Kidney tubule cell (primary cell): Measurements from ENCODE around the gene PEAK1.
A peak's percentile ranks its signal among the peaks of the same experiment; 100 is the strongest.
"Not testable (repeated sequence)": the region's sequence is repeated elsewhere in the genome, so short reads cannot be mapped to it uniquely, and the experiment has no call there.

Experiments used
- DNase-seq: peaks from one replicate; pipeline ENCODE4 v3.0.0-alpha.2; 2018; ENCODE audit warnings: low spot score

The PEAK1 gene

DNA sequence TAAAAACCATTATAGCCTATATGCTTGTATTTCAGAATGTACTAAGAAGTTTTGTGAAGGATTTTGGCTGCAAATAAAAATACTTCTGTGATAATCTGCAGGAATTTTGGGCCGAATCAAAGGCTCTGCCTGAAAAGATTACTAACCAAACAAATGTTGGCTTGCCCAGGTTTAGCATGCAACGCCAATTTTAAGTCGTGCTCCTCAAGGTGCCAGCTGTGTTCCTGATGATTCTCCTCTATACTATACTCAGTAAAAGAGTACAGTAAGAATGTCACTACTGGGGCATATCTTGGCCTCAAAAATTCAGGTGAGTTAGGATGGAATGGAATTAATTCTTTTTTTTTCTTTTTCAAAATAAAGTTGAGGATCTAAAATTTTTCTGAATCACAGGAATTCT is 198.2 kb downstream of the PEAK1 start:
- no peak for DNase-seq

DNA sequence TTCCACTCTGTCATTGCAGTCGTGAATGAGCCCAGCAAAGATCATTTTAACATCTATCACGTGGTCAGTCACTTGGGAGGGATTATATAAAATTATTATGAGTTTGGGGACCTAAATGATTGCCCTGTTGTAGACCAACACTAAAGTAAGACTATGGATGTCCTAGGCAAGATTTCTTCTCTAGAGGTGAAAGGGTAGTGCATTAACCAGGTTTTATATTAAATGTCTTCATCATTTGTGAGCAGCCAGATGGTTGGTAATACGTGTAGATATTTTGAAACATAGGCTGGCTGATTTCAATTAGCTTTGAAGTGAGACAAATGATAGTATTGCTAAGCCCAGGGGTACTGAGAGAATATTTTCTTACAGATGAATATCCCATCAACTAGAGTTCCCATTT is 198.7 kb downstream of the PEAK1 start:
- DNase-seq = no peak

DNA sequence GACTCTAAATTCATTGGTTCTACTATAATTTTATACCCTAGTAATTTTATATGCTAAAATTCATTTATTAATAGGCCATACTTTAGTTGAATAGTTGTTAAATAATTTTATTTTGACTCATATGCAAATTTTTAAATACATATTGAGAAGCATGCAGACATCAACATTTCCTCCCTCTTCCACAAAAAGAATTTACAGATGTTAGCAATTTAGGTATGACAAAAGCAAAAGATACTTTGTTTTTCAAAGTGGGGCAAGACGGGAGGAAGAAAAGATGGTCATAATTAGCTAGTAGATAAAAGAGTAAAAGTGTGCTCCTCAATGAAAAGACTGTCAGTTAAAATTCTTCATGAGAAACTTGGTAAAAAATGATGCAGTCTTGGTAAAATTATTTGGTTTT is 200.1 kb downstream of the PEAK1 start:
- DNase-seq = no peak

DNA sequence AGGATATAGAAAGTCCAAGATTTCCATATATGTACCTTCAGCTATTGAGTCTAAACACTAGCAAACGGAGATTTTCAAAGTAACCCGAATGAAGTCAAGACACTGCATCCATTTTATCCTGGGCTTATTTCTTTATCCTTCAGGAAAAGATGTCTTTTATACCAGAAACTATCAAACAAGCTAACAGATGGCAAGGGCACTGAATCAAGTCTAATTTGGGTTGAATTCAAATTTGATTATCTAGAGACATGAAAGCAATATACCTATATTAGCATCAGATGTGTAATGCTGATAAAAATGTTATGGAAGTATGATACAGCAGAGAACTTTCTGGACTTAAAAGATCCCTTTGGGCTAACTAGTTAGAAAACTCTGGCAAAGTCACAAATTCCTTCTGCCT is 210.7 kb downstream of the PEAK1 start:
- DNase-seq = no peak

DNA sequence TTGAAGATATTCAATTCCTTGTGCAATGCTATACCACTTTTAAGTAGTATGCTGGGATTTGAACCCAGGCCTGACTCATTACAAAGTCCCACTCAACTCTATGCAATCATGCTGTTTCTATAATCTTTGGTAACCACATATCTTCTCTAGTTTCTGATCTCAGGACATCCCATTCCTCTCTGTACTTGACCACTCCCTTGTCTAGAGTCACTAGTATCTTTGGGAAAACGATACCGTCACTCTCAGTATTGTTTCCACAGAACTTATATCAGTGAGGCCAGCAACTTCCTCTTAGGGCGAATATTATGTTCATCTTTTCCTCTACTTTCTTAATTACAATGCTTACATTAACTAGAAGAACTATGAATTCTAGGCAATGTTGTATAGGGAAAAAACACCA is 211.7 kb downstream of the PEAK1 start:
- no peak for DNase-seq

DNA sequence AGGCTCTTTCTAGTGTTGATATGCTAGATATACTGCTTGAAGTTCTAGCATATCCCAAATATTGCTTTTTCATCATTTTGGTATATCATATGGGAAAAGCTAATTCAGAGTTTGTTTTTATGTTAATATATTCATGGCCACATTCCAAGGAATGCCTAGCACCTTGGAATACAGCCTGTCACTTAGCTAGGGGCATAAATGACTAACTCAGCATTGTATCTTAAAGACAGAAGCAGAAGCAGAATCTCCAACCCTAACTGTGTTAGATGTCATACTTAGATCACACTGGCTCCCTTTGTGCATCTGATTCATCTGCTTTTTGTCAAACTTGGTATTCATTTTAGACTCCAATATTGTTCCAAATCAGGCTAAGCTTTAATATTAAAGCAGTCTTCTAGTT is 218.2 kb downstream of the PEAK1 start:
- DNase-seq = peak; percentile 21

DNA sequence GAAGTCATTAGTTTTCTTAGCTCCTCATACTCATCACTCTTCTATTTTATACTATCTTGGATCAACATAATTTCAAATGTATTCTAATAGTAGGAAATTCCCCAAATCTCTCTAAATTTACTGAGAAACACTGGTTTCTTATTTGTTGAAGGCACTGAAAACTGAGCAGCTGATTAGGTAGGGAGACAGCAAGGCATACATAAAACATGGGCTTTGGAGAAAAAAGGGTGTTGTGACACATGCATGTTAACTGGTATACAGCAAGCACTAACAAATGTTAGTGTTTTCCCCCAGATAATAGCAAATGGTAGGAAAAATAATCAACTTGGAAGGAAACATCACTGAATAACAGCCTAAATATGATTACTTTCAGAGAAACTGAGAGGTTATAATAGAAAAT is 223.5 kb downstream of the PEAK1 start:
- no peak for DNase-seq

DNA sequence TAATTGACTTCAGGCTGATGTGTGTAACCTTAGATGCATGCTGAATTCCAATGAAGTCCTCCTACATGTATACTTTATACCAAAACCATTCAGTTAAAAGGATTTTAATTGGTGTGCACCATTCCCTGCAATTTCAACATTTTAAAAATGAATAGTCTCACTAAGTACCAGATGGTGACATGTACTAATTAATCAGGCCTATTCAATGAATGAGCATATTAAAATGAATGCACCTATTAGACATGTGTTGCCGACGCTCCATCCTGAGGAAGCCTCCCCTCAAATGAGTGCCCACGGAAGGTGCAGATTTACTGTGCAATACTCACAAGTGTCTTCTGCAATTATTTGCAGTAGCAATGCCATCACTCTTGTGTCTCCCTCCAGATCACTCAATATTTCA is 224.3 kb downstream of the PEAK1 start:
- no peak for DNase-seq

DNA sequence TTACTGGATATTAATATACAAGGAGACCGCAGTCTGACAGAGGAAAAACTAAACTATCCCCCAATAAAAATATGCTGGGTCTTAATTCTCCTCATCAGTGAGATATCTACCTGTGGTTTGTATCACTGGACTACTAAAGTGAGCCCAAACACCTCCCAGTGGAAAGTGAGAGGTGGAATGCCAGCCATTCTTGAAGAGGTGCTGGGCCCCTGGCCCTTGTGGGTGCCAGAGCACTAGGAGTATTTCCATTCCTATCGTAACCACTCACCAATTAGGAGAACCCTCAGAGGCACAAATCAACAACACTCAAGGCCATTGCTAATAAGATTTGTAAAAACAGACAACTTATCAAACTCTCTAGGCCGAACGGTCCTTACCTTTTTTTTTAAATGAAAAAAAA is 227.5 kb downstream of the PEAK1 start:
- DNase-seq = no peak

DNA sequence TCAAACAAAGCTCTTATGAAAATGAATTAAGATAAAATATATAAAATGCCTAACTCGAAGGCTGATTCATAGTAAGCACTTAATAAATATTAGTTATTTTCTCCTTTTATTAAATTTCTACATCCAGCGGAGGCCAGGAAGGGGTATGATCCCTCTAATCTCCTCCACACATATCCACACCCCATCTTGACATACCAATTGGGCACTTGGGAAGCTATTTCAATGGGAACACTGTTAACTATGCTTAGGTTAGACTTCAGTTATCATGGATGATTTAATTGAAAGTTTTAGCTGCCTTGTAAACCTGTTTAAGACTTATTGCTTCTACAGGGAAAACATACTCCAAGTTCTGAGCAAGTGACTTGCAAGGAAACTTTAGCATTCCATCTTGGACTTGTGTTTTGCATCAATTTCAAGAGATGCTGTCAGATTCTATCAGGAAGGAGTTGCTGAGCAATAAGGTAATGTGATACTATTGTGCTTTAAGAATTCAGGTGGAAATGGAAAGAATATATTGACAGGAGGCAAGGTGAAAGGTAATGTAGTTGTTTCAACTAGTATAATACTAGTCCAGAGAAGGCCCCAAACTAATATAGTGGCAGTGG is 228.6 kb downstream of the PEAK1 start:
- DNase-seq = no peak

DNA sequence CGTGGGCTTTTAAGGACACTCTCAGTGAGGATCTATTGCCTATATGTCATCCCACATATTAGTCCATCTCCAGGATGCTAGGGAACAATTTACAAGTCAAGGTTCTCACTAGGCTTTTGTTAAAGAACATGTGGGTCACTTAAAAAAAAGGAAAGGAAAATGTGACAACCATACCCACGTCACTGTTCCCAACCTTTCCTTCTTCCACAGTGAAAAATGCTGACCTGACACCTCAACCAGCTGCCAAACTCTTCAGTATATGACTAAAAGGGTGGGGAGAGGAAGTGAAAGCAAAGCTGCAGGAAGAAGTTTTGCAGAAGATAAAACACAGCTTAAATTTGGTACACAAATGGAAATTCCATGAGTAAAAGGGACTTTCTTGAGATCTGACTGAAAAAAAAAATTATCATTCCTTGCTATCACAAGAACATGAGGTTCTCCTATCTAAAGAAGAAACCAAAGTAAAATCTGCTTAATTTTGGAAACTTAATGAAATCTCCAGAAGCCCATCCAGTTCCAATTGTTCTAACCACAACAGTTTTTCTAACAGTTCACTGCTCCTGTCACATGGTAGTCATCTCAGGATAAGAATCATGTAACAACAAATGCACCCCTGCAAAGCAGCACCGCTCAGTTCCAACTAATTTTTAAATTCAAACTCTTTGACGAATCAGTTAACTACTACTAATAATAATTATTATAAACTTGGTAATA is 232.0 kb downstream of the PEAK1 start:
- peak; percentile 24 for DNase-seq

DNA sequence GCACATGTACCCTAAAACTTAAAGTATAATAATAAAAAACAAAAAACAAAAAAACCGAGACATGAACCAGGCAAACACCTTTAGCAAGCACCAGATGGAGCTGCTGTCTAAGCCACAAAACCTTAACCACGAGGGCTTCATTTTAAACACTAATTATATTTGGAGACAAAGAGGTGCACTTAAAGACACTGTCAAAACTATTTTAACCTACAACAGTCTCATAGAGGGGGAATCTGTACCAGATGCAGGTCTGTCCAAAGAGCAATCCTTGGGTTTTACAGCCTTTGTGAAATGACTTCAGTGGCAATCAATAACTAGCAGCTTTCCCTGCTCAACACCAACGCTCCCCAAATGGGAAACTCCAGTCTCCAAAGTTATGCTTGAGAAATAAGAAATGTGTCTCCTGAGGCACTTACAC is 233.3 kb downstream of the PEAK1 start:
- peak; percentile 7 for DNase-seq

DNA sequence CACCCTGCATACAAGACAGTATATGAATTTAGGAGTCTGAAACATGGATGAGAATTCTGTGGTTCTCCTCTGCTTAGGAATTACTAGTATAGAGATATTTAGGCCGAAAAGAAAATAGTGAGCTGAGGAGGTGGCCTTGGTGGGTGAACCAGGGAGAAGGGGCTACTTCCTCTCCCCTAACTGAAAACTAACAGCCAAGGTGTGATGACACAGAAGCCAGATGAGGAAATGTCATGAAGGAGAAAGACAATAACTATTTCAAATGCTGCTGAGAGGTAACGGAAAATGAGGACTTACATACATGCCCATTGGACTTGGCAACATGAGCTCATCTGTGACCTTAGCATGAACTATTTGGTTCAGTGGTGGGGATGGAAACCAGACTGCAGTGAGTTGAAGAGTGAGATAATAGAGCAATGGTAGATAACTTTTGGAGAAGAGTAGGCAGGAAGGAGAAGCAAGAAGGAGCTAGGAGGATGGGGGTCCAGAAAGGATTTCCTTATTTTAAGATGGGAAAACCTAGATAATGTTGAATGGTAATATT is 234.6 kb downstream of the PEAK1 start:
- DNase-seq = no peak

DNA sequence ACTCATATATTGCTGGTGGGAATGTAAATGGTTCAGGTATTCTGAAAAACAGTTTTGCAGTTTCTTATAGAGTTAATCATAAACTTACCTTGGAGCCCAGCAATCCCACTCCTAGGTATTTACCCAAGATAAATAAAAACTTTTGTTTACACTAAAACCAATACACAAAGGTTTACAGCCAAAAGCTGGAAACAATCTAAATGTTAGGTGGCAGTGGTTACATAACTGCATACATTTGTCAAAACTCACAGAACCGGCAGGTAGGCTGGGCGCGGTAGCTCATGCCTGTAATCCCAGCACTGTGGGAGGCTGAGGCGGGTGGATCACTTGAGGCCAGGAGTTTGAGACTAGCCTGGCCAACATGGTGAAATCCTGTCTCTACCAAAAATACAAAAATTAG is 235.6 kb downstream of the PEAK1 start:
- not testable (repeated sequence) for DNase-seq

DNA sequence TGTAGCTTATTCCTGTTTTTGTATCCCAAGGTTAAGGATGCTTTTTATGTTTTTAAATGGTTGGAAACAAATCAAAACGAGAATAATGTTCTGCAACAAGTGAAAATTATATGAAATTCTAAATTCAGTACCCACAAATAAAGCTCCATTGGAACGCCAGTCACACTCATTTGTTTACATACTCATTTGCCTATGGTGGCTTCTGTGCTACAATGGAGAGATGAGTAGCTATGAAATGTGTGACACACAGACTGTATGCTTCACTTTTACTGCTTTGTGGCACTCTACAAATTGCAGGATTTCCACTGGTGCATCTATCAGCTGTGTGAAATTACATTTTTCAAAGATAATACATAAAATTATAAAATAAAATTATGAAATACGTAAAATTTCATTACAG is 236.8 kb downstream of the PEAK1 start:
- DNase-seq = no peak

DNA sequence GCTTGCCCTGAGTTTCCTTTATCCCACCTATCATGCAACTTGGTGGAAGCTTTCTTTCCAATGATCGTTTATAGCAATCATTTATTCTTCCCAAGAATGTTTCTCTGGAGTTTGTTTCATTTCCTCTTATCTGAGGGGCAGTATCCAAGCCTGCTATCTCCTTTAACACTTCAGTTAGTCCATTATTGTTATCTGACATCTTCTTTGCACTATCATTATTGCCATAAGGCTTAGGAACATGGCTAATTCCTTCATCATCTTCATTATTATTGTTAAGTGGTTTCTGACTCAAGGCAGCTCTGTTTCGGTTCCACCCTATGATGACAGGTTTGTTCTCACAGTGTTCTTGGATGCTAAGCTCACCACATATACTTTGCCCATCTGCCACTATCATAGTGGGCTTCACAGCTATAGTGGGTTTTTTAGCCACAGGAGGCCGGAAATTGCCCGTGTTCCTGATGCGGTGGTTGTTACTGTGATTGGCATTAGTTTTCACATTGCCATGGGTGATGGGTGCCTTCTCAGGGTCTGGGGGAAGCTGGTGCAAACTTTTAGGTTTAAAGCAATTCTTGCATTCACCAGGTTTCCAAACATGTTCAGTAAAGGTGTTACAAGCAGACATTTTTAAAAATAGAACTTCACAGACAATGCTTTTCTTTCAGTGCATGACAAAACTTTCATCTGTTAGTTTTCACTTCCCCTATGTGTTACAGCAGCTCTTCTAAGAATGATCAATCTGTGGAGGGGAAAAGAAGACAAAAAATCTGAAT is 238.4 kb downstream of the PEAK1 start:
- no peak for DNase-seq

DNA sequence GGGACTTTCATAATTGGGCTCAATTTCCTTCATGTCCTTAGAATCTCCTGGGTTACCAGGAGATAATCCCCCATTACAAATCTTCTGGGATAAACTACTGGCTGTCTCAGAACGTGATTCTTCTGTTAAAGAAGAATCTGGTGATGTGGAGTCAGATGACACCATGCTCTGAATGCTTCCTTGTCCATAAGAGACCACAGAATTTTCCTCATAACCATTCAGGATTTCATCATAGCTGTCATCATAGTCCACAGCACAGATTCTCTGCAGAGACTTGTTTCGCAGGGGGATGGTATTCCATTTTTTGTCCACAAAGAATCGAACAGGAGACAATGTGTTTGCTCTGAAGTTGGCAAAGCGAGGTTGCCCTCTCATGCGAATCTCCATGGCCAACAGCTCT is 239.1 kb downstream of the PEAK1 start:
- no peak for DNase-seq

DNA sequence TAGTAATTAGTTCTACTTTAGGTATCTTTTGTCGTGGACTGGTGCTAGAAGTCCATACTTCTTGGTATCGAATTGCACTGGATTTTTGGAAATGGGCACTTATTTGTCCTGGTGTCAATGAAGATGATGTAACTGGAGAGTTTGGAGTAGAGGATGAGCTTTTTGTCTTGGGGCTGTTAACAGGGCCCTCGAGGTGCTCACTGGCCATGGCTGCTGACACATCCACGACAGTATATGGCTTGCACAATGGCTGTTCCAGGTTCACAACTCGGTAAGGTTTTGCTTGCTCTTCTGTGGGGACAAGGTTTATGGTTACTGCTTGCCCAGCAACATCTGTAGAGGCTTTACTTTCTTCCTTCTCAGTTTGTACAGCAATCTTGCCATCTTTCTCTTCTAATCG is 239.6 kb downstream of the PEAK1 start:
- DNase-seq = no peak

DNA sequence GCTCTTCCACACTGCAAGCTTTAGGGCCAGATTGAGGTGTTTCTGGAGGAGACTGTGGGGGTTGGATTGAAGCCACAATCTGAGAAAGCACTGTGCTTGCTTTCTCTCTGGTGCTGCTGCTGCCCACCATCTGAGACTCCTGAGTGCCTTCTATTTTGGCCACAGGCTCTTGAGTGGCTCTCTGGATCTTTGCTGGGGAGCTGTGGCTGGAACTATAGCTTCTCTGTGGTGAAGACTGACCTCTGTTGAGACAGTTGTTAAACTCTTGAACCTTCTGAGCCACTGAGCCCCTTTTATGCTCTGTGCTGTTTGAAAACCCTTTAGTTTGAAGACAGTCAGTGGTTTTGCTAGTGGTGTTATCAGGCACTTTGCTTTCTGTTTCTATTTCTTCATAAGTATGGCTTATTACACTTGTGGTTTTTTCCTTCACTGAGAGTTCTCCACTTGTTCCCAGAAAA is 240.3 kb downstream of the PEAK1 start:
- no peak for DNase-seq

DNA sequence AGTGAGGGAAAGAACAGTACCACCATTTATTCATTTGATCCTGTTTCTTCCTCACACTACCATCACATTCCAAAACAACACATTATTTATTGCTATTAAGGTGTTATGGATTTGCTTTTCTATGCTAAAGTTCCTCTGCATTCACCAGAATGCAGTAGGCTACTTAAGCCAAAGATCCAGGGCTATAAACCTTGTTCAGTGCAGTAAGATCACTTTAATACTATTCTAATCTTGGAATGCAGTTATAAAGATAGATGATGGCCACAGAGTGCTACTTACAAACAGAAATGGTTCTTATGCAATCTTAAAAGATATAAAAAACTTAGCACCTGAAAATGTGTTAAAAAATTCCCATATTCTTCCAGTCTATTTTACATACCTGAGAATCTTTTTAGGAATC is 241.5 kb downstream of the PEAK1 start:
- DNase-seq = no peak

DNA sequence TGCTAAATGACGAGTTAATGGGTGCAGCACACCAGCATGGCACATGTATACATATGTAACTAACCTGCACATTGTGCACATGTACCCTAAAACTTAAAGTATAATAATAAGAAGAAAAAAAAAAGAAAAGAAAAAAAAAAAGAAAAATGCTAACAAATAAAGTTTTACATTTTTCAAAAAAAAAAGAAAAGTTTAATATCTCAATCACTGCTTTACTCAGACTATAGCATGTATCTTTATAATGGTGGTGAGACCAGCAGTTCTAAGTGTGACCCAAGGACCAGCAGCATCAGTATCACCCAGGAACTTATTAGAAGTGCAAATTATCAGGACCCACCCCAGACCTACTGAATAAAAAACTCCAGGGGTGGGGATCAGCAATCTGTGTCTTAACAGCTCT is 243.8 kb downstream of the PEAK1 start:
- not testable (repeated sequence) for DNase-seq

DNA sequence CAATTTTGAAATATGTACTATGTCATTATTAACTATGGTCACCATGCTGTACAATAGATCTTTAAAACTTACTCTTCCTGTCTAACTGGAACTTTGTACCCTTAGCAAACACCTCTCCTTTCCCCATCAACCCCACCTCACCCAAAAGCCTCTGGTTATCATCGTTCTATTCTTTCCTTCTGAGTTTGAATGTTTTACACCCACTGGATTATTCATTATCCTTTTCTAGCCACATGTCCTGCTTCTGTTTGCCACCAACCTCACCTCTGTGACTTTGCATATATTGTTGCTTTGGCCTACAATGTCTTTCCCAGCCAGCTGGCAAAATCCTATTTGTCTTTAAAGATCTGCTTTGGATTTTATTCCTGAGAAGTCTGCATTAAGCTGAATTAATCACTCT is 246.4 kb downstream of the PEAK1 start:
- no peak for DNase-seq
